ENCODE data around the gene PAF1. TPM values are rescaled to one million over a fixed set of nuclear protein-coding genes. Genes with fewer than 3 reads are reported as not detected.

The PAF1 gene
- total RNA-seq, 4 donors from 2014 or later = 21.8 to 65.6 (median 33.7) TPM

- intact Hi-C loops (cut with DNase I; ENCODE audit: low total_unique reads) = no loop called here
- H3K4me1 ChIP-seq = peaks cover 4 to 7% of the 10 kb centered on the region in 2 donors
- H3K27me3 ChIP-seq = no peaks in the 10 kb centered on the region
- no peak for DNase-seq
- H3K36me3 ChIP-seq = no peaks in the 10 kb centered on the region
- H3K27ac ChIP-seq = no peak overlapping the region
- H3K4me3 ChIP-seq = no peak overlapping the region
- TF ChIP-seq POLR2A (IDR thresholded peaks at IDR 0.05) (no peak), CTCF (IDR thresholded peaks at IDR 0.05) (no peak)
- H3K9me3 ChIP-seq = no peaks in the 10 kb centered on the region
Observed at GRCh38 chr19:39385629-39386411, 5.1 kb downstream of the PAF1 start.

- Histone ChIP-seq H3K4me3 (no peak overlapping the region), H3K27me3 (no peaks in the 10 kb centered on the region), H3K36me3 (no peaks in the 10 kb centered on the region), H3K4me1 (peaks cover 2 to 3% of the 10 kb centered on the region in 2 donors), H3K9me3 (no peaks in the 10 kb centered on the region), H3K27ac (no peak overlapping the region)
- intact Hi-C loops (cut with DNase I; ENCODE audit: low total_unique reads) = no loop called here
- DNase-seq = no peak
- TF ChIP-seq CTCF (IDR thresholded peaks at IDR 0.05) (no peak), POLR2A (IDR thresholded peaks at IDR 0.05) (no peak)
Observed at GRCh38 chr19:39384839-39385568, 5.9 kb downstream of the PAF1 start.

- no peaks in the 10 kb centered on the region for H3K9me3 ChIP-seq
- no peak for TF ChIP-seq POLR2A (IDR thresholded peaks at IDR 0.05)
- H3K4me1 ChIP-seq = no peaks in the 10 kb centered on the region
- DNase-seq = no peak
- H3K27me3 ChIP-seq = no peaks in the 10 kb centered on the region
- H3K27ac ChIP-seq = no peak overlapping the region
- intact Hi-C loops (cut with DNase I; ENCODE audit: low total_unique reads) = no loop called here
- H3K4me3 ChIP-seq = no peak overlapping the region
- no peaks in the 10 kb centered on the region for H3K36me3 ChIP-seq
Observed at GRCh38 chr19:39382991-39383828, 7.7 kb downstream of the PAF1 start.

DNA sequence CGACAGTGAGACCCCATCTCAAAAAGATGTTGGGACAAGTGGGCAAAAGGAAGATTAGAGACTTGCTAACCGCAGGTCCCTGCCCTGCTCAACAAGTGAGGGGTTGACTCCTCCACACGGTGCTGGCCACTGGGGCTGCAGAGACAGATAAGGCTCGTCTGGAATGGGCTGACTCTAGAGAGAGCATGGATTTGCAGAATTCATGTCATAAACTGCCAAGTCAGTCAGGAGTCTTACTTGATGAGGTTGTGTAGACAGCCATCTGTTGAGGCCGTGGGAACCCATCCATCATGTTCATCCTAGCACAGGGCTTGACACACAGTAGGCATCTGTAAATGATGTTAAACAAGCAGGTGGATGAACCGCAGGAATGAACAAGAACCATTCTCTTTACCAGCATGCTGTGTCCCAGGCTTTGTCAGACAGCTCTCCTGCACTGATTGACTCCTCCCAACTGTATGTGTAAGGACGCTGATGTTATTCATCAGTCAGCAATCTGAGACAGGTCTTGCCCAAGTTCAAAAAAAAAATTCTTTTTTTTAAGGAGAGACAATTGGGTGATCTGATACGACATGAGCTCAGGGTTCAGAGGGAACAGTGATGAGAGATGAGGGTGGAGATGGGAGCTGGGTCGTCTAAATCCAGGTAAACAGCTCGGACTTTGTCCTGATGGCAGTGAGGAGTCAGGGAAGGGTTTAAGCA, 8.8 kb downstream of the PAF1 start:
- H3K36me3 ChIP-seq = no peaks in the 10 kb centered on the region
- intact Hi-C loops (cut with DNase I; ENCODE audit: low total_unique reads) = no loop called here
- H3K27me3 ChIP-seq = no peaks in the 10 kb centered on the region
- TF ChIP-seq POLR2A (IDR thresholded peaks at IDR 0.05) (no peak), CTCF (IDR thresholded peaks at IDR 0.05) (no peak)
- no peak overlapping the region for H3K27ac ChIP-seq
- no peaks in the 10 kb centered on the region for H3K9me3 ChIP-seq
- no peak overlapping the region for H3K4me3 ChIP-seq
- H3K4me1 ChIP-seq = no peaks in the 10 kb centered on the region
- no peak for DNase-seq

All from uterus (tissue), 4 donors.